IPS DF 4.7 (cell line): ENCODE data around the gene CLP1.

Source experiments
- DNase-seq: peaks from one replicate; pipeline ENCODE4 v3.0.0-alpha.2; 2013; ENCODE audit warnings: low spot score; ENCODE audit errors: extremely low read depth

Gene CLP1

GRCh38 chr11:57657194-57658022 is at the start of gene CLP1:
CLP1 (plus strand) TSS chr11:57657762; CDS start chr11:57659477, 1,715 bp downstream.
- peak; percentile 96 for DNase-seq

GRCh38 chr11:57610170-57610569 is 47.4 kb upstream of the CLP1 start:
- DNase-seq: no peak

GRCh38 chr11:57614234-57614772 is 43.3 kb upstream of the CLP1 start:
- DNase-seq: no peak

- DNase-seq: no peak
These were observed 42.3 kb upstream of the CLP1 start for GRCh38 chr11:57615308-57615707.

- no peak for DNase-seq
These were observed 41.0 kb upstream of the CLP1 start for GRCh38 chr11:57616595-57616994.

- DNase-seq: no peak
These were observed 39.1 kb upstream of the CLP1 start for GRCh38 chr11:57618438-57618837.

GRCh38 chr11:57619331-57619730 is 38.2 kb upstream of the CLP1 start:
- DNase-seq: no peak

GRCh38 chr11:57620467-57620866 is 37.1 kb upstream of the CLP1 start:
- no peak for DNase-seq

GRCh38 chr11:57622263-57622662 is 35.3 kb upstream of the CLP1 start:
- no peak for DNase-seq

GRCh38 chr11:57624864-57625263 is 32.7 kb upstream of the CLP1 start:
- no peak for DNase-seq

- DNase-seq: no peak
These were observed 30.7 kb upstream of the CLP1 start for GRCh38 chr11:57626895-57627294.

- DNase-seq: no peak
These were observed 27.4 kb upstream of the CLP1 start for GRCh38 chr11:57630171-57630570.

- DNase-seq: no peak
These were observed 25.4 kb upstream of the CLP1 start for GRCh38 chr11:57632116-57632515.

GRCh38 chr11:57633394-57634070 is 24.0 kb upstream of the CLP1 start:
- no peak for DNase-seq

- DNase-seq: no peak
These were observed 23.3 kb upstream of the CLP1 start for GRCh38 chr11:57634311-57634710.

GRCh38 chr11:57635246-57635645 is 22.3 kb upstream of the CLP1 start:
- DNase-seq: no peak

- no peak for DNase-seq
These were observed 19.9 kb upstream of the CLP1 start for GRCh38 chr11:57637626-57638004.

GRCh38 chr11:57638005-57638781 is 19.4 kb upstream of the CLP1 start:
- no peak for DNase-seq

GRCh38 chr11:57638811-57639320 is 18.7 kb upstream of the CLP1 start:
- no peak for DNase-seq

- no peak for DNase-seq
These were observed 18.1 kb upstream of the CLP1 start for GRCh38 chr11:57639321-57640067.
